Ishikawa (cell line): ENCODE measurements around the gene CDK5R1.

Experiments
- CEBPB ChIP-seq: IDR thresholded peaks from 2 replicates; pipeline ENCODE4 v1.6.1; 2012
- CREB1 ChIP-seq: IDR thresholded peaks from 2 replicates; pipeline ENCODE4 v1.6.1; 2012; ENCODE audit warnings: low read depth
- EP300 ChIP-seq: IDR thresholded peaks from 2 replicates; pipeline ENCODE4 v1.6.1; 2012; ENCODE audit warnings: borderline replicate concordance
- FOXM1 ChIP-seq: IDR thresholded peaks from 2 replicates; pipeline ENCODE4 v1.6.1; 2012; ENCODE audit warnings: low read depth, borderline replicate concordance
- REST ChIP-seq: IDR thresholded peaks from 2 replicates; pipeline ENCODE4 v1.6.1; 2012; ENCODE audit warnings: low read depth, mild to moderate bottlenecking
- TAF1 ChIP-seq: IDR thresholded peaks from 2 replicates; pipeline ENCODE4 v1.6.1; 2012; ENCODE audit warnings: low read depth, mild to moderate bottlenecking
- TCF12 ChIP-seq: IDR thresholded peaks from 2 replicates; pipeline ENCODE4 v1.6.1; 2012; ENCODE audit warnings: low read depth
- TEAD4 ChIP-seq: IDR thresholded peaks from 2 replicates; pipeline ENCODE4 v1.6.1; 2012
- YY1 ChIP-seq: IDR thresholded peaks from 2 replicates; pipeline ENCODE4 v1.6.1; 2012; ENCODE audit warnings: low read depth
- ZBTB7A ChIP-seq: IDR thresholded peaks from 2 replicates; pipeline ENCODE4 v1.6.1; 2012; ENCODE audit warnings: low read depth

- TF ChIP-seq REST, result no peak
- no peak for TF ChIP-seq CREB1
- no peak for TF ChIP-seq TEAD4
- no peak for TF ChIP-seq ZBTB7A
- TF ChIP-seq EP300, result no peak
- no peak for TF ChIP-seq TAF1
- TF ChIP-seq TCF12, result no peak
- TF ChIP-seq FOXM1, result no peak
- no peak for TF ChIP-seq CEBPB
- no peak for TF ChIP-seq YY1
These were observed 26.7 kb upstream of the CDK5R1 start for GRCh38 chr17:32460054-32460453.
